IMR-90 (cell line): ENCODE results near the gene PFKFB2. TPM values are rescaled to one million over a fixed set of nuclear protein-coding genes. Genes with fewer than 3 reads are reported as not detected.

Experiments
- ATAC-seq: fragments of 200-7000 bp; cut with Tn5 transposase; 2 replicates; pipeline ENCODE4 v1.9.1; 2020; ENCODE audit warnings: low read depth, mild to moderate bottlenecking, moderate library complexity
- BruUV-seq: library from RNA; stranded (reverse); fragments of 400-500 nt; replicated peaks from 2 replicates; lab custom pipeline; 2021; lab: Mats Ljungman, UMichigan
- CTCF ChIA-PET: fragments of 300-600 bp; formaldehyde crosslinking; extraction: SDS; loops from one replicate; lab custom pipeline; 2021; ENCODE audit warnings: antibody characterized with exemption; lab: Yijun Ruan, JAX
- POLR2A ChIA-PET: fragments of 300-600 bp; sonication (Branson Sonifier 250); formaldehyde crosslinking; loops from one replicate; lab custom pipeline; 2022; ENCODE audit warnings: antibody characterized with exemption; ENCODE audit not compliant: unreplicated experiment; lab: Charles Lee
- DNase-seq: peaks from one replicate; pipeline ENCODE4 v3.0.0; 2013
- H2AFZ ChIP-seq: replicated peaks from 2 replicates; pipeline ENCODE3; 2013; ENCODE audit warnings: low read length, mild to moderate bottlenecking; ENCODE audit not compliant: poor library complexity
- H2AK5ac ChIP-seq: 2 replicates; pipeline ENCODE4 v1.6.1; 2013; ENCODE audit warnings: low read depth, low read length, inconsistent platforms
- H2AK9ac ChIP-seq: replicated peaks from 2 replicates; pipeline ENCODE3; 2013; ENCODE audit warnings: mild to moderate bottlenecking, low read depth, low read length, moderate library complexity; ENCODE audit not compliant: poor library complexity
- H2BK120ac ChIP-seq: 2 replicates; pipeline ENCODE4 v1.6.1; 2013; ENCODE audit warnings: low read depth, low read length, inconsistent platforms
- H2BK15ac ChIP-seq: 3 replicates; pipeline ENCODE4 v1.6.1; 2013; ENCODE audit warnings: low read depth, low read length, inconsistent platforms
- H2BK20ac ChIP-seq: 2 replicates; pipeline ENCODE4 v1.6.1; 2013; ENCODE audit warnings: low read depth, mild to moderate bottlenecking, inconsistent platforms, low read length, moderate library complexity
- H2BK5ac ChIP-seq: 2 replicates; pipeline ENCODE4 v1.6.1; 2013; ENCODE audit warnings: mild to moderate bottlenecking, low read depth, low read length, inconsistent platforms; ENCODE audit not compliant: poor library complexity, severe bottlenecking
- H3K14ac ChIP-seq: replicated peaks from 2 replicates; pipeline ENCODE4 v1.6.1; 2013; ENCODE audit warnings: low read depth, low read length, inconsistent platforms
- H3K18ac ChIP-seq: 2 replicates; pipeline ENCODE4 v1.6.1; 2013; ENCODE audit warnings: low read depth, low read length, control low read depth
- H3K23ac ChIP-seq: 2 replicates; pipeline ENCODE4 v1.6.1; 2013; ENCODE audit warnings: low read depth, low read length, inconsistent platforms
- H3K27ac ChIP-seq: 2 replicates; pipeline ENCODE4 v1.5.1; 2013; ENCODE audit warnings: mild to moderate bottlenecking, control low read depth, low read length; ENCODE audit not compliant: insufficient read depth
- H3K27me3 ChIP-seq: 2 replicates; pipeline ENCODE4 v1.6.1; 2013; ENCODE audit warnings: low read length; ENCODE audit not compliant: control insufficient read depth, insufficient read depth
- H3K36me3 ChIP-seq: 2 replicates; pipeline ENCODE4 v1.6.1; 2013; ENCODE audit warnings: low read length, mixed read lengths; ENCODE audit not compliant: control insufficient read depth, insufficient read depth
- H3K4ac ChIP-seq: 2 replicates; pipeline ENCODE4 v1.6.1; 2013; ENCODE audit warnings: low read depth, low read length, inconsistent platforms
- H3K4me1 ChIP-seq: 2 replicates; pipeline ENCODE4 v1.6.1; 2013; ENCODE audit warnings: low read length, mixed read lengths; ENCODE audit not compliant: control insufficient read depth, insufficient read depth
- H3K4me2 ChIP-seq: 2 replicates; pipeline ENCODE4 v1.6.1; 2013; ENCODE audit warnings: low read depth, mild to moderate bottlenecking, control low read depth, low read length, moderate library complexity
- H3K4me3 ChIP-seq: 2 replicates; pipeline ENCODE4 v1.5.1; 2013; ENCODE audit warnings: low read depth, mild to moderate bottlenecking, control low read depth, low read length, moderate library complexity; ENCODE audit not compliant: insufficient read depth
- H3K56ac ChIP-seq: 2 replicates; pipeline ENCODE4 v1.6.1; 2013; ENCODE audit warnings: low read length, inconsistent platforms; ENCODE audit not compliant: insufficient read depth; ENCODE audit errors: extremely low read depth
- H3K79me1 ChIP-seq, 2 experiments: 2 replicates each; pipeline ENCODE4 v1.6.1; 2013; ENCODE audit warnings: low read length in 2 of 2, inconsistent platforms in 1 of 2, low read depth in 1 of 2
- H3K9ac ChIP-seq: 2 replicates; pipeline ENCODE4 v1.6.1; 2013; ENCODE audit warnings: low read depth, low read length, control low read depth
- H3K9me1 ChIP-seq: 2 replicates; pipeline ENCODE4 v1.6.1; 2013; ENCODE audit warnings: low read length, inconsistent platforms; ENCODE audit not compliant: insufficient read depth
- H3K9me3 ChIP-seq: 2 replicates; pipeline ENCODE4 v1.6.1; 2013; ENCODE audit warnings: low read length; ENCODE audit not compliant: control insufficient read depth, insufficient read depth
- H4K20me1 ChIP-seq: 2 replicates; pipeline ENCODE4 v1.6.1; 2013; ENCODE audit warnings: low read length, inconsistent platforms; ENCODE audit not compliant: insufficient read depth
- H4K5ac ChIP-seq: 2 replicates; pipeline ENCODE4 v1.6.1; 2013; ENCODE audit warnings: mild to moderate bottlenecking, low read depth, low read length, control low read depth
- H4K8ac ChIP-seq, 2 experiments: 2 replicates each; pipeline ENCODE4 v1.6.1; 2013; ENCODE audit warnings: low read depth in 2 of 2, low read length in 2 of 2, control low read depth in 1 of 2, inconsistent platforms in 1 of 2
- H4K91ac ChIP-seq: 2 replicates; pipeline ENCODE4 v1.6.1; 2013; ENCODE audit warnings: low read depth, low read length, inconsistent platforms; ENCODE audit not compliant: insufficient read depth
- FOS ChIP-seq: fragments of 150-350 bp; IDR thresholded peaks from 2 replicates; pipeline ENCODE4 v1.6.1; 2016; ENCODE audit warnings: low read depth, low read length
- MAFK ChIP-seq: IDR thresholded peaks from 2 replicates; pipeline ENCODE4 v1.6.1; 2012; ENCODE audit warnings: low read depth, low read length, improper control_type of control experiment
- NFE2L2 ChIP-seq: fragments of 150-350 bp; IDR thresholded peaks from 2 replicates; pipeline ENCODE4 v1.6.1; 2016; ENCODE audit warnings: low read depth, mild to moderate bottlenecking, low read length
- SMC3 ChIP-seq: fragments of 150-350 bp; IDR thresholded peaks from 2 replicates; pipeline ENCODE4 v1.6.1; 2016; ENCODE audit warnings: low read depth, mild to moderate bottlenecking, antibody characterized with exemption, low read length, moderate library complexity
- WGBS, 2 experiments: methylation state at CpG; one replicate each; pipeline versions ENCODE4 v1.1.5 to v1.1.7; 2013; ENCODE audit warnings: missing lambda C conversion rate in 2 of 2; ENCODE audit not compliant: insufficient read length in 1 of 2; ENCODE audit errors: extremely low coverage in 2 of 2; 5-methylcytosine and 5-hydroxymethylcytosine counted together
- dilution Hi-C: fragments of 300-500 bp; cut with HindIII; formaldehyde crosslinking; loops from one replicate; pipeline ENCODE4 v1.14.3; 2018; ENCODE audit warnings: low sequenced_read_pairs; ENCODE audit not compliant: unreplicated experiment
- in situ Hi-C: fragments of 300-500 bp; cut with MboI; formaldehyde crosslinking; loops from 3 replicates; pipeline ENCODE4 v1.14.3; 2019; ENCODE audit warnings: low sequenced_read_pairs, inconsistent platforms, mixed read lengths
- intact Hi-C: fragments of 100-400 bp; cut with micrococcal nuclease; formaldehyde crosslinking; loops from 2 replicates; pipeline ENCODE4 v1.10.0; 2022
- polyA plus RNA-seq, 3 experiments: library from polyadenylated mRNA; depleted of rRNA; stranded (reverse); fragments of >200 nt; gene quantifications; 2 replicates each; pipeline ENCODE4 v1.2.3, GENCODE V29; 2012; ENCODE audit warnings: low replicate concordance in 1 of 3
- total RNA-seq: library from RNA; depleted of rRNA; stranded (reverse); fragments of >200 nt; gene quantifications from 2 replicates; pipeline ENCODE4 v1.2.3, GENCODE V29; 2012

The PFKFB2 gene
- total and polyA plus RNA-seq, 2 of the 4 experiments (the other 2 are of a cell fraction), result 0.62 to 1.3 TPM

DNA sequence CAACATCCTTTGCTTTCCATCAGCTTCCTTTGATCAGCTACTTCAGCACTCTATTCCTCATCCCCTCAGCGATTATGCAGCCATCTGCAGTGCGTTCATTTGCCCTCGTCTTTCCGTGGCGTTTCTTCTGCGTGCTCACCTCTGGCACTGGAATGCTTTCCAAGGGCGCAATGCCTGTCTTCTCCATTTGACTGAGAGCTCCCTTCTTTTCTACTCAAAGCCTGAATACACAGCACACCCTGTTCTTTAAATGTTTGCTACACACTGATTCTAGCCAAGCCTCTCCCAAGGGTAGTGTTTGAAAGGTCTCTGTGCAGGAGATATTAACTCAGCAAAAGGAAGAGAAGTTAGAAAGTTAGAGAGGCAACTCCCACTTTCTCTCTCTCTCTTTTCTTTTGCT is 43.1 kb upstream of the PFKFB2 start:
- H4K5ac ChIP-seq, result no peak overlapping the region
- dilution Hi-C loops, result no loop called here
- no peak overlapping the region for H3K14ac ChIP-seq
- H3K9ac ChIP-seq, result no peak overlapping the region
- no peak overlapping the region for H2BK15ac ChIP-seq
- no peaks in the 10 kb centered on the region for H4K20me1 ChIP-seq
- 49% methylated on average over 6 of the region's 7 CpGs; no CpG with 5 or more reads in 1 of the 2 experiments for WGBS, 2 experiments
- intact Hi-C loops, result no loop called here
- DNase-seq, result no peak
- no peak overlapping the region for H3K56ac ChIP-seq
- peaks cover 6% of the 10 kb centered on the region; the same call in 1 of the 2 replicates for H3K27me3 ChIP-seq
- no peak overlapping the region; the same call in 1 of the 2 replicates for H2BK120ac ChIP-seq
- in situ Hi-C loops, result no loop called here
- no peaks in the 10 kb centered on the region for H3K79me1 ChIP-seq
- BruUV-seq, result no TSS peak
- no peak overlapping the region for H3K4me2 ChIP-seq
- ChIA-PET CTCF (no interaction called here), POLR2A (no interaction called here)
- H3K18ac ChIP-seq, result no peak overlapping the region
- H2BK5ac ChIP-seq, result no peak overlapping the region
- no peak overlapping the region for H4K91ac ChIP-seq
- H2AFZ ChIP-seq, result peak overlapping the region; percentile 56
- no peak overlapping the region for H3K4me3 ChIP-seq
- no peak overlapping the region; the same call in 1 of the 2 replicates for H2AK5ac ChIP-seq
- no peak overlapping the region for H2AK9ac ChIP-seq
- H3K23ac ChIP-seq, result no peak overlapping the region
- TF ChIP-seq FOS, result no peak
- no peak for TF ChIP-seq SMC3
- no peak for TF ChIP-seq NFE2L2
- no peak for TF ChIP-seq MAFK
- no peaks in the 10 kb centered on the region for H3K36me3 ChIP-seq
- H3K27ac ChIP-seq, result no peak overlapping the region
- H2BK20ac ChIP-seq, result no peak overlapping the region
- peaks cover 6% of the 10 kb centered on the region for H3K9me1 ChIP-seq
- H3K4me1 ChIP-seq, result peaks cover 6% of the 10 kb centered on the region
- H4K8ac ChIP-seq, result no peak overlapping the region
- ATAC-seq, result no peak
- no peak overlapping the region for H3K4ac ChIP-seq
- no peaks in the 10 kb centered on the region; the same call in 1 of the 2 replicates for H3K9me3 ChIP-seq
